HCT116 (cell line): ENCODE measurements around the gene B4GALNT3. TPM values are rescaled to one million over a fixed set of nuclear protein-coding genes. Genes with fewer than 3 reads are reported as not detected.

Source experiments
- ATAC-seq: fragments of 200-7000 bp; cut with Tn5 transposase; 2 replicates; pipeline ENCODE4 v1.9.1; 2020; ENCODE audit warnings: mild to moderate bottlenecking, moderate library complexity
- BruUV-seq: library from RNA; stranded (reverse); fragments of 400-500 nt; replicated peaks from 2 replicates; lab custom pipeline; 2021; lab: Mats Ljungman, UMichigan
- CTCF ChIA-PET: fragments of 300-600 bp; sonication (Branson Sonifier 250); formaldehyde crosslinking; loops from one replicate; lab custom pipeline; 2021; ENCODE audit warnings: antibody characterized with exemption; lab: Charles Lee
- POLR2A ChIA-PET: fragments of 300-600, 350-600 bp; sonication (Branson Sonifier 250); formaldehyde crosslinking; loops from one replicate; lab custom pipeline; 2021; ENCODE audit warnings: antibody characterized with exemption; lab: Charles Lee
- RAD21 ChIA-PET, 2 experiments: fragments of 300-600 bp; sonication (Branson Sonifier 250); formaldehyde crosslinking; loops; one replicate each; lab custom pipeline; 2023; ENCODE audit warnings: low total read pairs in 2 of 2; ENCODE audit not compliant: uncharacterized antibody in 2 of 2, unreplicated experiment in 2 of 2, low non-redundant PET in 1 of 2; lab: Charles Lee
- DNase-seq: peaks from one replicate; pipeline ENCODE4 v3.0.0-alpha.2; 2010; ENCODE audit warnings: low read depth, low spot score
- H2AFZ ChIP-seq: fragments of 200-600 bp; shearing (Covaris generic), sonication (generic); 2 replicates; pipeline ENCODE4 v1.6.1; 2017; ENCODE audit warnings: low read depth, mixed run types, mixed read lengths, antibody characterized with exemption, low read length; ENCODE audit not compliant: poor library complexity, severe bottlenecking
- H3K27ac ChIP-seq: 2 replicates; pipeline ENCODE4 v1.5.1; 2012; ENCODE audit warnings: low read depth, low read length
- H3K27me3 ChIP-seq: fragments of 200-600 bp; sonication (generic); 2 replicates; pipeline ENCODE4 v1.6.1; 2016; ENCODE audit warnings: mixed run types, low read length, mixed read lengths; ENCODE audit not compliant: insufficient read depth
- H3K36me3 ChIP-seq, 2 experiments: fragments of 200-500 bp in 1 of 2; fragments of 200-600 bp in 1 of 2; sonication (Bioruptor generic) in 1 of 2; sonication (generic) in 1 of 2; 2 replicates each; pipeline versions ENCODE4 v1.5.1 to v1.6.1; 2014 to 2016; ENCODE audit warnings: low read length in 2 of 2, inconsistent platforms in 1 of 2, mixed read lengths in 1 of 2, mixed run types in 1 of 2; ENCODE audit not compliant: insufficient read depth in 2 of 2, control insufficient read depth in 1 of 2
- H3K4me1 ChIP-seq, 2 experiments: fragments of 200-600 bp in 1 of 2; sonication (generic) in 1 of 2; 2 replicates each; pipeline versions ENCODE4 v1.5.1 to v1.6.1; 2012 to 2017; ENCODE audit warnings: low read length in 2 of 2, inconsistent platforms in 1 of 2, mild to moderate bottlenecking in 1 of 2, mixed read lengths in 1 of 2, mixed run types in 1 of 2, moderate library complexity in 1 of 2; ENCODE audit not compliant: insufficient read depth in 2 of 2, control insufficient read depth in 1 of 2
- H3K4me2 ChIP-seq: fragments of 200-600 bp; sonication (generic); 2 replicates; pipeline ENCODE4 v1.6.1; 2017; ENCODE audit warnings: mixed run types, low read length, mixed read lengths
- H3K4me3 ChIP-seq, 2 experiments: fragments of 200-600 bp in 1 of 2; sonication (generic) in 1 of 2; replicated peaks in 1 of 2; 2 replicates each; pipeline ENCODE4 v1.5.1; 2011 to 2016; ENCODE audit warnings: low read length in 2 of 2, control low read depth in 1 of 2, low read depth in 1 of 2, mild to moderate bottlenecking in 1 of 2, mixed read lengths in 1 of 2, mixed run types in 1 of 2
- H3K79me2 ChIP-seq: fragments of 200-600 bp; sonication (generic); 2 replicates; pipeline ENCODE4 v1.6.1; 2017; ENCODE audit warnings: mild to moderate bottlenecking, mixed run types, low read length, moderate library complexity, mixed read lengths; ENCODE audit not compliant: insufficient read depth
- H3K9ac ChIP-seq: fragments of 200-600 bp; sonication (generic); 2 replicates; pipeline ENCODE4 v1.6.1; 2016; ENCODE audit warnings: low read length, mixed read lengths
- H3K9me2 ChIP-seq: fragments of 200-600 bp; sonication (generic), shearing (Covaris generic); 2 replicates; pipeline ENCODE4 v1.6.1; 2017; ENCODE audit warnings: mixed run types, mild to moderate bottlenecking, moderate library complexity; ENCODE audit not compliant: insufficient read depth
- H3K9me3 ChIP-seq, 2 experiments: fragments of 200-500 bp in 1 of 2; fragments of 200-600 bp in 1 of 2; sonication (Bioruptor generic) in 1 of 2; sonication (generic) in 1 of 2; 2 replicates each; pipeline ENCODE4 v1.6.1; 2014 to 2017; ENCODE audit warnings: low read length in 2 of 2, mixed read lengths in 2 of 2, inconsistent platforms in 1 of 2, low read depth in 1 of 2, mild to moderate bottlenecking in 1 of 2, mixed run types in 1 of 2, moderate library complexity in 1 of 2; ENCODE audit not compliant: control insufficient read depth in 1 of 2, insufficient read depth in 1 of 2
- H4K20me1 ChIP-seq: fragments of 200-600 bp; sonication (generic), shearing (Covaris generic); 2 replicates; pipeline ENCODE4 v1.6.1; 2017; ENCODE audit warnings: mixed run types, mild to moderate bottlenecking, moderate library complexity; ENCODE audit not compliant: insufficient read depth
- EGR1 ChIP-seq: IDR thresholded peaks from 2 replicates; pipeline ENCODE4 v1.6.1; 2012; ENCODE audit warnings: low read depth
- EZH2phosphoT487 ChIP-seq: fragments of 200-600 bp; IDR thresholded peaks from 2 replicates; pipeline ENCODE4 v1.6.1; 2018; ENCODE audit warnings: antibody characterized with exemption, borderline replicate concordance
- JUND ChIP-seq: IDR thresholded peaks from 2 replicates; pipeline ENCODE4 v1.6.1; 2012
- SIN3A ChIP-seq: IDR thresholded peaks from 2 replicates; pipeline ENCODE4 v1.6.1; 2012; ENCODE audit warnings: low read depth
- SP1 ChIP-seq: IDR thresholded peaks from 2 replicates; pipeline ENCODE4 v1.6.1; 2012; ENCODE audit warnings: low read depth
- SRF ChIP-seq: IDR thresholded peaks from 2 replicates; pipeline ENCODE4 v1.6.1; 2012; ENCODE audit warnings: low read depth
- TCF7L2 ChIP-seq: IDR thresholded peaks from 2 replicates; pipeline ENCODE4 v1.7.0; 2011; ENCODE audit warnings: borderline replicate concordance, inconsistent platforms; ENCODE audit not compliant: insufficient read depth, insufficient read length; ENCODE audit errors: extremely low read depth
- YY1 ChIP-seq: IDR thresholded peaks from 2 replicates; pipeline ENCODE4 v1.6.1; 2011; ENCODE audit warnings: low read length, low read depth, moderate library complexity, mild to moderate bottlenecking; ENCODE audit not compliant: insufficient replicate concordance; ENCODE audit errors: extremely low read depth
- intact Hi-C: fragments of 100-400 bp; cut with micrococcal nuclease; formaldehyde crosslinking; loops from 2 replicates; pipeline ENCODE4 v1.10.0; 2022
- total RNA-seq: library from RNA; stranded (reverse); gene quantifications from one replicate; pipeline ENCODE4 v1.2.1, GENCODE V29; 2021; ENCODE audit not compliant: unreplicated experiment
- TF ChIP-seq, protein P1 (sequence below), 3 experiments: fragments of 200-600 bp in 1 of 3; sonication (generic) in 1 of 3; IDR thresholded peaks in 2 of 3; conservative IDR thresholded peaks in 1 of 3; 2 replicates each; pipeline ENCODE4 v1.5.1; 2012 to 2017; ENCODE audit warnings: low read depth in 2 of 3, low read length in 2 of 3, antibody characterized with exemption in 1 of 3, borderline replicate concordance in 1 of 3, control low read depth in 1 of 3, mild to moderate bottlenecking in 1 of 3, mixed read lengths in 1 of 3, mixed run types in 1 of 3, moderate library complexity in 1 of 3; ENCODE audit not compliant: insufficient read depth in 1 of 3
- TF ChIP-seq, protein P2 (sequence below): IDR thresholded peaks from 2 replicates; pipeline ENCODE4 v1.6.1; 2012; ENCODE audit warnings: low read depth
- TF ChIP-seq, protein P3 (sequence below): IDR thresholded peaks from 2 replicates; pipeline ENCODE4 v1.6.1; 2012

Gene B4GALNT3
- total RNA-seq, 1 experiment from 2014 or later: 18.2 TPM

DNA sequence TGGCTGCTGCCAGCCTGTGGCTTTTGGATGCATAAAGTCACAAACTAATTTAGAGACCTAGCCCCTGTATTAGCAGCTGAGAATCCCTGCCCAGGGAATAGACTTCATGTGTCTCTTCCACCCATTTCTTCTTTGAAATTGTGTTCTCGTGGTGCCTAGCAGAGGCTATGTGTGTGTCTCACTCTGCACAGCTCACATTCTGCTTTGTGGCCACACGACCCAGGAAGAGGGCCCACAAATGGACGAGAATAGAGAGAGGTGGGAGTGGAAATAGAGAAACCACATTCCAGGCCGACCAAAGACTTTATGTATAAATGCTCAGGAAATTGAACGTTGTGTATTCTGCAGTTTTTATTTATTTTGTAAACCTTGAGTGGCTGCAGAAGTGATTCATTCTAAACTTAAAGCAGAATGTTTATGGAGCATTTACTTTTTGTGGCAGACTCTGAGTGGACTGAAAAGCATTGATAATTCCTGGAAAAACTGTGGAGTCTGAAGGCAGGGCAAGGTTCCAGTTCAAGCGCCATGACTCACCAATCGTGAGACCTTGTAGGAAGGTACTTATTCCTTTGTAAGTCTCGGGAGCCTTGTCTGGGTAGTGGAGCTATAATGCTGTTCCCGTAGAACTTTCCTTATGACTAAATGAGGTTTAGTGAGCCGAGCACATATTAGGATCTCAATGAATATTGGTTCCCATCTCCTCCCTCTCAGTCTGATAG lies 9.1 kb downstream of the B4GALNT3 start:
- Histone ChIP-seq H3K9me3 (no peaks in the 10 kb centered on the region), H3K79me2 (no peaks in the 10 kb centered on the region), H3K27ac (no peak overlapping the region), H3K27me3 (no peaks in the 10 kb centered on the region), H3K4me3 (no peak overlapping the region), H2AFZ (no peak overlapping the region), H4K20me1 (no peaks in the 10 kb centered on the region), H3K9ac (no peak overlapping the region), H3K4me1 (peaks cover 28 to 36% of the 10 kb centered on the region in 2 experiments), H3K4me2 (peak overlapping the region; percentile 30; the same call in 1 of the 2 replicates), H3K9me2 (no peaks in the 10 kb centered on the region), H3K36me3 (no peaks in the 10 kb centered on the region)
- ATAC-seq: no peak
- ChIA-PET CTCF (no interaction called here), RAD21 (no interaction called here), POLR2A (no interaction called here)
- DNase-seq: no peak
- intact Hi-C loops: no loop called here
- BruUV-seq: no TSS peak
- TF ChIP-seq, protein P1, sequence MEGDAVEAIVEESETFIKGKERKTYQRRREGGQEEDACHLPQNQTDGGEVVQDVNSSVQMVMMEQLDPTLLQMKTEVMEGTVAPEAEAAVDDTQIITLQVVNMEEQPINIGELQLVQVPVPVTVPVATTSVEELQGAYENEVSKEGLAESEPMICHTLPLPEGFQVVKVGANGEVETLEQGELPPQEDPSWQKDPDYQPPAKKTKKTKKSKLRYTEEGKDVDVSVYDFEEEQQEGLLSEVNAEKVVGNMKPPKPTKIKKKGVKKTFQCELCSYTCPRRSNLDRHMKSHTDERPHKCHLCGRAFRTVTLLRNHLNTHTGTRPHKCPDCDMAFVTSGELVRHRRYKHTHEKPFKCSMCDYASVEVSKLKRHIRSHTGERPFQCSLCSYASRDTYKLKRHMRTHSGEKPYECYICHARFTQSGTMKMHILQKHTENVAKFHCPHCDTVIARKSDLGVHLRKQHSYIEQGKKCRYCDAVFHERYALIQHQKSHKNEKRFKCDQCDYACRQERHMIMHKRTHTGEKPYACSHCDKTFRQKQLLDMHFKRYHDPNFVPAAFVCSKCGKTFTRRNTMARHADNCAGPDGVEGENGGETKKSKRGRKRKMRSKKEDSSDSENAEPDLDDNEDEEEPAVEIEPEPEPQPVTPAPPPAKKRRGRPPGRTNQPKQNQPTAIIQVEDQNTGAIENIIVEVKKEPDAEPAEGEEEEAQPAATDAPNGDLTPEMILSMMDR (IDR thresholded peaks at IDR 0.05 in 2 of 3, conservative IDR thresholded peaks at IDR 0.05 in 1 of 3; ENCODE audit: borderline replicate concordance in 1 of 3, insufficient read depth in 1 of 3, low read depth in 2 of 3, low read length in 2 of 3): no peak
- TF ChIP-seq, protein P2, sequence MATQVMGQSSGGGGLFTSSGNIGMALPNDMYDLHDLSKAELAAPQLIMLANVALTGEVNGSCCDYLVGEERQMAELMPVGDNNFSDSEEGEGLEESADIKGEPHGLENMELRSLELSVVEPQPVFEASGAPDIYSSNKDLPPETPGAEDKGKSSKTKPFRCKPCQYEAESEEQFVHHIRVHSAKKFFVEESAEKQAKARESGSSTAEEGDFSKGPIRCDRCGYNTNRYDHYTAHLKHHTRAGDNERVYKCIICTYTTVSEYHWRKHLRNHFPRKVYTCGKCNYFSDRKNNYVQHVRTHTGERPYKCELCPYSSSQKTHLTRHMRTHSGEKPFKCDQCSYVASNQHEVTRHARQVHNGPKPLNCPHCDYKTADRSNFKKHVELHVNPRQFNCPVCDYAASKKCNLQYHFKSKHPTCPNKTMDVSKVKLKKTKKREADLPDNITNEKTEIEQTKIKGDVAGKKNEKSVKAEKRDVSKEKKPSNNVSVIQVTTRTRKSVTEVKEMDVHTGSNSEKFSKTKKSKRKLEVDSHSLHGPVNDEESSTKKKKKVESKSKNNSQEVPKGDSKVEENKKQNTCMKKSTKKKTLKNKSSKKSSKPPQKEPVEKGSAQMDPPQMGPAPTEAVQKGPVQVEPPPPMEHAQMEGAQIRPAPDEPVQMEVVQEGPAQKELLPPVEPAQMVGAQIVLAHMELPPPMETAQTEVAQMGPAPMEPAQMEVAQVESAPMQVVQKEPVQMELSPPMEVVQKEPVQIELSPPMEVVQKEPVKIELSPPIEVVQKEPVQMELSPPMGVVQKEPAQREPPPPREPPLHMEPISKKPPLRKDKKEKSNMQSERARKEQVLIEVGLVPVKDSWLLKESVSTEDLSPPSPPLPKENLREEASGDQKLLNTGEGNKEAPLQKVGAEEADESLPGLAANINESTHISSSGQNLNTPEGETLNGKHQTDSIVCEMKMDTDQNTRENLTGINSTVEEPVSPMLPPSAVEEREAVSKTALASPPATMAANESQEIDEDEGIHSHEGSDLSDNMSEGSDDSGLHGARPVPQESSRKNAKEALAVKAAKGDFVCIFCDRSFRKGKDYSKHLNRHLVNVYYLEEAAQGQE: no peak
- no peak for TF ChIP-seq TCF7L2
- no peak for TF ChIP-seq EZH2phosphoT487
- TF ChIP-seq SIN3A: no peak
- no peak for TF ChIP-seq EGR1
- TF ChIP-seq SRF: no peak
- TF ChIP-seq SP1: no peak
- no peak for TF ChIP-seq YY1
- TF ChIP-seq JUND: no peak
- TF ChIP-seq, protein P3, sequence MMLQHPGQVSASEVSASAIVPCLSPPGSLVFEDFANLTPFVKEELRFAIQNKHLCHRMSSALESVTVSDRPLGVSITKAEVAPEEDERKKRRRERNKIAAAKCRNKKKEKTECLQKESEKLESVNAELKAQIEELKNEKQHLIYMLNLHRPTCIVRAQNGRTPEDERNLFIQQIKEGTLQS: no peak
